HepG2 (cell line): ENCODE data around the gene RASL12. TPM values are rescaled to one million over a fixed set of nuclear protein-coding genes. Genes with fewer than 3 reads are reported as not detected.

Source experiments
- AHR ChIP-seq: IDR thresholded peaks from 2 replicates; pipeline ENCODE4 v1.6.1; 2018; ENCODE audit warnings: missing genetic modification reagents, missing compliant biosample characterization
- ARNTL ChIP-seq: sonication (generic); formaldehyde crosslinking; IDR thresholded peaks from 2 replicates; pipeline ENCODE4 v1.4.0; 2020; ENCODE audit warnings: mild to moderate bottlenecking, missing genetic modification reagents
- CBX2 ChIP-seq, 2 experiments: fragments of 200-600 bp in 1 of 2; sonication (generic); formaldehyde crosslinking in 1 of 2; IDR thresholded peaks; 2 replicates each; pipeline versions ENCODE4 v1.7.0 to v1.8.1; 2018 to 2022; ENCODE audit warnings: low read depth in 2 of 2, low read length in 1 of 2, mild to moderate bottlenecking in 1 of 2, missing genetic modification reagents in 1 of 2
- CEBPG ChIP-seq: IDR thresholded peaks from 2 replicates; pipeline ENCODE4 v1.6.1; 2016
- ELF1 ChIP-seq: sonication (generic); formaldehyde crosslinking; IDR thresholded peaks from 2 replicates; pipeline ENCODE4 v1.4.0; 2020; ENCODE audit warnings: missing genetic modification reagents
- ESRRA ChIP-seq: sonication (generic); formaldehyde crosslinking; IDR thresholded peaks from 2 replicates; pipeline ENCODE4 v1.5.1; 2020; ENCODE audit warnings: mild to moderate bottlenecking, low read depth, missing genetic modification reagents
- HNRNPL ChIP-seq: fragments of 200-400 bp; formaldehyde crosslinking; IDR thresholded peaks from 2 replicates; pipeline ENCODE4 v1.6.1; 2017; ENCODE audit warnings: mild to moderate bottlenecking, low read depth, low read length
- IRX3 ChIP-seq: sonication (generic); formaldehyde crosslinking; IDR thresholded peaks from 2 replicates; pipeline ENCODE4 v1.8.1; 2023; ENCODE audit warnings: mild to moderate bottlenecking, low read depth, missing genetic modification reagents, borderline replicate concordance
- MTA3 ChIP-seq: sonication (generic); formaldehyde crosslinking; IDR thresholded peaks from 2 replicates; pipeline ENCODE4 v1.4.0; 2020; ENCODE audit warnings: missing genetic modification reagents
- NFE2L1 ChIP-seq: sonication (generic); formaldehyde crosslinking; IDR thresholded peaks from 2 replicates; pipeline ENCODE4 v1.4.0; 2020; ENCODE audit warnings: missing genetic modification reagents, mild to moderate bottlenecking, borderline replicate concordance
- THYN1 ChIP-seq: sonication (generic); formaldehyde crosslinking; IDR thresholded peaks from 2 replicates; pipeline ENCODE4 v1.8.1; 2023; ENCODE audit warnings: low read depth, mild to moderate bottlenecking, moderate library complexity, missing genetic modification reagents, borderline replicate concordance
- TRIM24 ChIP-seq: sonication (generic); formaldehyde crosslinking; IDR thresholded peaks from 2 replicates; pipeline ENCODE4 v1.8.0; 2022; ENCODE audit warnings: mild to moderate bottlenecking, missing genetic modification reagents
- ZC3H4 ChIP-seq: sonication (generic); formaldehyde crosslinking; IDR thresholded peaks from 2 replicates; pipeline ENCODE4 v1.4.0; 2020; ENCODE audit warnings: missing genetic modification reagents, borderline replicate concordance
- ZNF317 ChIP-seq: sonication (generic); formaldehyde crosslinking; IDR thresholded peaks from 2 replicates; pipeline ENCODE4 v1.5.0; 2020; ENCODE audit warnings: mild to moderate bottlenecking, missing genetic modification reagents
- ZNF543 ChIP-seq: sonication (generic); formaldehyde crosslinking; IDR thresholded peaks from 2 replicates; pipeline ENCODE4 v1.4.0; 2020; ENCODE audit warnings: mild to moderate bottlenecking, missing genetic modification reagents
- ZNF720 ChIP-seq: sonication (generic); formaldehyde crosslinking; IDR thresholded peaks from 2 replicates; pipeline ENCODE4 v1.4.0; 2020; ENCODE audit warnings: missing genetic modification reagents
- ZNF776 ChIP-seq: sonication (generic); formaldehyde crosslinking; IDR thresholded peaks from 2 replicates; pipeline ENCODE4 v1.4.0; 2020; ENCODE audit warnings: mild to moderate bottlenecking, missing genetic modification reagents
- ZNF777 ChIP-seq: sonication (generic); formaldehyde crosslinking; IDR thresholded peaks from 2 replicates; pipeline ENCODE4 v1.4.0; 2020; ENCODE audit warnings: missing genetic modification reagents
- ZNF790 ChIP-seq: sonication (generic); formaldehyde crosslinking; IDR thresholded peaks from 2 replicates; pipeline ENCODE4 v1.8.0; 2022; ENCODE audit warnings: missing genetic modification reagents, mild to moderate bottlenecking, borderline replicate concordance
- polyA plus RNA-seq, 8 experiments: library from polyadenylated mRNA; depleted of rRNA in 3 of 8; stranded (reverse) in 7 of 8; unstranded in 1 of 8; fragments of >200 nt; fragmentation: Illumina TruSeq in 4 of 8; extraction: Trizol in 4 of 8; gene quantifications; 2 replicates each; pipeline versions ENCODE4 v1.2.1 to v1.2.3, GENCODE V29; 2011 to 2016; ENCODE audit warnings: low read depth in 4 of 8, missing spikeins in 1 of 8, mixed read lengths in 1 of 8; ENCODE audit not compliant: insufficient read depth in 1 of 8
- total RNA-seq, 5 experiments: library from RNA; depleted of rRNA; stranded (reverse); fragments of >200 nt; fragmentation: Illumina TruSeq; extraction: Trizol; gene quantifications; 2 replicates each; pipeline ENCODE4 v1.2.3, GENCODE V29; 2016; ENCODE audit warnings: low read depth in 1 of 5
- TF ChIP-seq, protein P1 (sequence below): sonication (generic); formaldehyde crosslinking; IDR thresholded peaks from 2 replicates; pipeline ENCODE4 v1.5.0; 2020; ENCODE audit warnings: mild to moderate bottlenecking, missing genetic modification reagents
- TF ChIP-seq, protein P2 (sequence below): sonication (generic); formaldehyde crosslinking; IDR thresholded peaks from 2 replicates; pipeline ENCODE4 v1.4.0; 2020; ENCODE audit warnings: mild to moderate bottlenecking, missing genetic modification reagents
- TF ChIP-seq, protein P3 (sequence below): sonication (generic); formaldehyde crosslinking; IDR thresholded peaks from 2 replicates; pipeline ENCODE4 v1.4.0; 2020; ENCODE audit warnings: missing genetic modification reagents, borderline replicate concordance
- TF ChIP-seq, protein P4 (sequence below): IDR thresholded peaks from 2 replicates; pipeline ENCODE4 v1.6.1; 2016; ENCODE audit warnings: missing compliant biosample characterization, missing genetic modification reagents, borderline replicate concordance
- TF ChIP-seq, protein P5 (sequence below): sonication (generic); formaldehyde crosslinking; IDR thresholded peaks from 2 replicates; pipeline ENCODE4 v1.8.1; 2023; ENCODE audit warnings: missing genetic modification reagents, mild to moderate bottlenecking, borderline replicate concordance

The RASL12 gene
- total and polyA plus RNA-seq, 2 of the 13 experiments (the other 11 are each of a cell fraction or from before 2014, with no cell fraction given): 0.16 to 0.55 TPM

DNA sequence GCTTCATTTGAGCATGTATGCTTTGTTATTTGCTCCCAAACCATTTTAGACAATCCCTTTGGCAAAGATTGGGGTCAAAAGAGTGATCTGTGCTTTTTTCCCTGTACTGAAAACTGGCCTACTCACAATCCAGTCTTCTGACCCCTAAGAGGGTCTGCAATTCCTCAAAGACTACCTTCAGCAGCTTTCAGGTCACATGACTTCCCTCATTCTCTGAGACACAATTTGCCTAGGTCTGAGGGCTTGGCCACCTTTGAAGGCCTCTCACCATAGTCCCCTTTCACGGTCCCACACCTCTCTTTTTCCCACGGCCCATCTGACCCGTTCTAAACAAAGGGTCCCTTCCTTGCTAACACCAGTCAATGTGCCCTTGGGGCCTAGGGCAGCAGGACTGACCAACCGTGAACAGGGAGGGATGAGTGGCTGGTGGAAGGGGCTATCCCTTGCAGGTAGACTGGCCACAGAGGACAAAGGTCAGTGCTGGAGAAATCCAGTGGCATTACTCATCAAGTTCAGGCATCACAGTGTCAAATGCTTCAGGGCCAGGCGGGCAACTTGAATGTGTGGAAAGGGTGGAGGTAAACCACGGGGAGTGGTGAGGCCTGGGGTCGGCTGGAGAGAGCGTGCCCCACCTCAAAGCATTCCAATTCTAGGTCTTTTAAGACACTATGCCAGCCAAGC lies 10.8 kb downstream of the RASL12 start (continued):
- TF ChIP-seq, protein P1, sequence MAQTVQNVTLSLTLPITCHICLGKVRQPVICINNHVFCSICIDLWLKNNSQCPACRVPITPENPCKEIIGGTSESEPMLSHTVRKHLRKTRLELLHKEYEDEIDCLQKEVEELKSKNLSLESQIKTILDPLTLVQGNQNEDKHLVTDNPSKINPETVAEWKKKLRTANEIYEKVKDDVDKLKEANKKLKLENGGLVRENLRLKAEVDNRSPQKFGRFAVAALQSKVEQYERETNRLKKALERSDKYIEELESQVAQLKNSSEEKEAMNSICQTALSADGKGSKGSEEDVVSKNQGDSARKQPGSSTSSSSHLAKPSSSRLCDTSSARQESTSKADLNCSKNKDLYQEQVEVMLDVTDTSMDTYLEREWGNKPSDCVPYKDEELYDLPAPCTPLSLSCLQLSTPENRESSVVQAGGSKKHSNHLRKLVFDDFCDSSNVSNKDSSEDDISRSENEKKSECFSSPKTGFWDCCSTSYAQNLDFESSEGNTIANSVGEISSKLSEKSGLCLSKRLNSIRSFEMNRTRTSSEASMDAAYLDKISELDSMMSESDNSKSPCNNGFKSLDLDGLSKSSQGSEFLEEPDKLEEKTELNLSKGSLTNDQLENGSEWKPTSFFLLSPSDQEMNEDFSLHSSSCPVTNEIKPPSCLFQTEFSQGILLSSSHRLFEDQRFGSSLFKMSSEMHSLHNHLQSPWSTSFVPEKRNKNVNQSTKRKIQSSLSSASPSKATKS (CRISPR knock-in tag): no peak
- TF ChIP-seq ZNF543 (CRISPR knock-in tag): no peak
- TF ChIP-seq ZNF790: no peak
- no peak for TF ChIP-seq TRIM24
- TF ChIP-seq ZNF777: no peak
- TF ChIP-seq, protein P2, sequence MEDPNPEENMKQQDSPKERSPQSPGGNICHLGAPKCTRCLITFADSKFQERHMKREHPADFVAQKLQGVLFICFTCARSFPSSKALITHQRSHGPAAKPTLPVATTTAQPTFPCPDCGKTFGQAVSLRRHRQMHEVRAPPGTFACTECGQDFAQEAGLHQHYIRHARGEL: no peak
- TF ChIP-seq CBX2 (IDR thresholded peaks at IDR 0.05; ENCODE audit: low read depth, low read length): no peak
- TF ChIP-seq CBX2 (CRISPR knock-in tag; IDR thresholded peaks at IDR 0.05; ENCODE audit: low read depth): no peak
- 0 out of 2 replicates have a peak, but pooled peaks have one; percentile 26 for TF ChIP-seq ELF1 (CRISPR knock-in tag)
- peak; percentile 86 for TF ChIP-seq ARNTL (CRISPR knock-in tag)
- TF ChIP-seq, protein P3, sequence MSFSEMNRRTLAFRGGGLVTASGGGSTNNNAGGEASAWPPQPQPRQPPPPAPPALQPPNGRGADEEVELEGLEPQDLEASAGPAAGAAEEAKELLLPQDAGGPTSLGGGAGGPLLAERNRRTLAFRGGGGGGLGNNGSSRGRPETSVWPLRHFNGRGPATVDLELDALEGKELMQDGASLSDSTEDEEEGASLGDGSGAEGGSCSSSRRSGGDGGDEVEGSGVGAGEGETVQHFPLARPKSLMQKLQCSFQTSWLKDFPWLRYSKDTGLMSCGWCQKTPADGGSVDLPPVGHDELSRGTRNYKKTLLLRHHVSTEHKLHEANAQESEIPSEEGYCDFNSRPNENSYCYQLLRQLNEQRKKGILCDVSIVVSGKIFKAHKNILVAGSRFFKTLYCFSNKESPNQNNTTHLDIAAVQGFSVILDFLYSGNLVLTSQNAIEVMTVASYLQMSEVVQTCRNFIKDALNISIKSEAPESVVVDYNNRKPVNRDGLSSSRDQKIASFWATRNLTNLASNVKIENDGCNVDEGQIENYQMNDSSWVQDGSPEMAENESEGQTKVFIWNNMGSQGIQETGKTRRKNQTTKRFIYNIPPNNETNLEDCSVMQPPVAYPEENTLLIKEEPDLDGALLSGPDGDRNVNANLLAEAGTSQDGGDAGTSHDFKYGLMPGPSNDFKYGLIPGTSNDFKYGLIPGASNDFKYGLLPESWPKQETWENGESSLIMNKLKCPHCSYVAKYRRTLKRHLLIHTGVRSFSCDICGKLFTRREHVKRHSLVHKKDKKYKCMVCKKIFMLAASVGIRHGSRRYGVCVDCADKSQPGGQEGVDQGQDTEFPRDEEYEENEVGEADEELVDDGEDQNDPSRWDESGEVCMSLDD (CRISPR knock-in tag): no peak
- no peak for TF ChIP-seq AHR (CRISPR knock-in tag)
- TF ChIP-seq IRX3 (CRISPR knock-in tag): no peak
- TF ChIP-seq ZNF317 (CRISPR knock-in tag): no peak
- TF ChIP-seq ESRRA (CRISPR knock-in tag): peak; percentile 64; the same call in 1 of the 2 replicates
- TF ChIP-seq ZNF720 (CRISPR knock-in tag): no peak
- peak; percentile 53; the same call in 1 of the 2 replicates for TF ChIP-seq CEBPG (CRISPR knock-in tag)
- no peak for TF ChIP-seq MTA3 (CRISPR knock-in tag)
- TF ChIP-seq, protein P4, sequence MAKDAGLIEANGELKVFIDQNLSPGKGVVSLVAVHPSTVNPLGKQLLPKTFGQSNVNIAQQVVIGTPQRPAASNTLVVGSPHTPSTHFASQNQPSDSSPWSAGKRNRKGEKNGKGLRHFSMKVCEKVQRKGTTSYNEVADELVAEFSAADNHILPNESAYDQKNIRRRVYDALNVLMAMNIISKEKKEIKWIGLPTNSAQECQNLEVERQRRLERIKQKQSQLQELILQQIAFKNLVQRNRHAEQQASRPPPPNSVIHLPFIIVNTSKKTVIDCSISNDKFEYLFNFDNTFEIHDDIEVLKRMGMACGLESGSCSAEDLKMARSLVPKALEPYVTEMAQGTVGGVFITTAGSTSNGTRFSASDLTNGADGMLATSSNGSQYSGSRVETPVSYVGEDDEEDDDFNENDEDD: peak; percentile 90
- TF ChIP-seq ZNF776 (CRISPR knock-in tag): no peak
- TF ChIP-seq NFE2L1 (CRISPR knock-in tag): no peak
- TF ChIP-seq, protein P5, sequence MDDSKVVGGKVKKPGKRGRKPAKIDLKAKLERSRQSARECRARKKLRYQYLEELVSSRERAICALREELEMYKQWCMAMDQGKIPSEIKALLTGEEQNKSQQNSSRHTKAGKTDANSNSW (CRISPR knock-in tag): no peak
- TF ChIP-seq HNRNPL: 0 out of 2 replicates have a peak, but pooled peaks have one; percentile 39
- no peak for TF ChIP-seq THYN1 (CRISPR knock-in tag)
- no peak for TF ChIP-seq ZC3H4 (CRISPR knock-in tag)
